Islet of Langerhans (tissue), 1 donor: ENCODE results near the gene NRXN3.
"Not testable (repeated sequence)": the region's sequence is repeated elsewhere in the genome, so short reads cannot be mapped to it uniquely, and the experiment has no call there.

Experiments
- FAIRE-seq: peaks from one replicate; lab custom pipeline; 2011; peaks lifted over from hg19 to GRCh38; lab: Jason Lieb, UNC

Gene NRXN3

DNA sequence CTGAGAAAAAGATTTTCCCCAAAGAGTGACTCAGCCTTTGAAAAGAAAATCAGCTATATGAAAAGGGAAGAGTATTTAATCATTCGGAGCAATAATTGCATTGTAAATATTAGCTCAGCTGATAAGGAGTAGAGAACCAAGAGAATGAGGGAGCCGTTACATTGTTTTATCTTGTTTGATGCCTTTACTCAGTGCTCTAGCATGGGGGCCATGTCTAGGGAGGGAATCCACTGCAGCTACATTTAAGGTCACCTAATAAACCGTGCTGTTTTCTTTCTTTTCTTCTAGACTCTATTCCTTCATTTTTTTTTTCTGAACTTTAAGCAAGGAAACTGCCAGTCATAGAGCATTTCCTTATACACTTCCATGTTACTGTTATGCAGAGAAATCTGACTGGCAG, 1594.2 kb downstream of the NRXN3 start:
- peak; percentile 21 for FAIRE-seq

DNA sequence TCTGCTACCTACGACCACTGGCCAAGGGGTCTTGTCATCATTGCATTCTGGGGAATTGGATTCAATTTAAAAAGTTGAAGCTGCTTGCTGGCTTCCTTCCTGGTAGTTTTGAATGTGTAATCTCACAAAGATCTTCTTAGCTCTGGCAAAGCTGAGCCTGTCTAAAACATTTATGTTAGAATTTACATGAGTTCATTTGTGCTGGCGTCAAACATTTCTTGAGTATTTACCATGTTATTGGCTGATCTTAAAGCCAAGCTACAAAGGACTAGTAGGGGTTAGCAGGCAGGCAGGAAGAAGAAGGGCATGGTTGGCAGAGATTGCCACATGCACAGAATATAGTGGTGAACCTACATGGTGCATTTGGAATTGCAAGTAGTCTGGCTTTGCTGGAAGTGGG, 1596.3 kb downstream of the NRXN3 start:
- FAIRE-seq: no peak

DNA sequence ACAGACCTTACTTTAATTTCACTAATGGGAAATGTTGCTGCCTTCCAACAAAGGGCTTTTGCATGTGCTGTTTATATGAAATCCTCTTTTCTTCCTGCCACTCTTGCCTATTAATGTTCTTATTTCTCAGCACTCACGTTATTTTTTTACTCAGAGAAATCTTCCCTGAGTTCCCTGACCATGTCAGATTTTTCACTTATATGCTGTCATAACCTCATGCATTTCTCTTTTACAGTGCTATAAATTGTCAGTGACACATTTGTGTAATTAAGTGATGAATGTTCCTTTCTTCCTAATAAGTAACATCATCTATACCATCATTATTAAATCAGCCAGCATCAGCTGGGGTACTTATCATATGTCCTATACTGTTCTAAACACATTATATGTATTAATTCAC, 1597.1 kb downstream of the NRXN3 start:
- FAIRE-seq: no peak

DNA sequence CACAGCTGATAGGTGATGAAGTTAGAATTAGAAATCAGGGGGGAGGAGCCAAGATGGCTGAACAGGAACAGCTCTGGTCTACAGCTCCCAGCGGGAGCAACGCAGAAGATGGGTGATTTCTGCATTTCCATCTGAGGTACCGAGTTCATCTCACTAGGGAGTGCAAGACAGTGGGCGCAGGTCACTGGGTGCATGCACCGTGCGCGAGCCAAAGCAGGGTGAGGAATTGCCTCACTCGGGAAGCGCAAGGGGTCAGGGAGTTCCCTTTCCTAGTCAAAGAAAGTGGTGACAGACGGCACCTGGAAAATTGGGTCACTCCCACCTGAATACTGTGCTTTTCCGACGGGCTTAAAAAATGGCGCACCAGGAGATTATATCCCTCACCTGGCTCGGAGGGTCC, 1597.5 kb downstream of the NRXN3 start:
- FAIRE-seq: not testable (repeated sequence)

DNA sequence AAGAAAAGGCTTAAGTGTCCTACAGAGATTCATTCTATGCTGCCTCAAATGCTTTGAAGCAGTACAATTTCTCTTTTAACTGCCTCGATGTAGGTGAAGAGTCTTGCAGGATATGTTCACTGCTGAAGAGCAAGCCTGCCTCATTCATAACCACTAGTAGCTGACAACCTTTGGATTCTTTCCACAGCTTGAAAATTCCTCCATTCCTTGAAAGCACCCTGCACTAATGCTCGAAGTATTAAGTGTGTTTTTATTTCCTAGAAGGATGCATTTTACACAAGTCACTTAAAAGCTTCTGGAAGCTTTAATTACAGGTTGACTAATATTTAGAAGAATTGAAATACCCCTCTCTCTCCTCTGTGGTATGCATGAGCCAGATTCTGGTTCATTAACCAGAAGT, 1611.7 kb downstream of the NRXN3 start:
- FAIRE-seq: no peak

DNA sequence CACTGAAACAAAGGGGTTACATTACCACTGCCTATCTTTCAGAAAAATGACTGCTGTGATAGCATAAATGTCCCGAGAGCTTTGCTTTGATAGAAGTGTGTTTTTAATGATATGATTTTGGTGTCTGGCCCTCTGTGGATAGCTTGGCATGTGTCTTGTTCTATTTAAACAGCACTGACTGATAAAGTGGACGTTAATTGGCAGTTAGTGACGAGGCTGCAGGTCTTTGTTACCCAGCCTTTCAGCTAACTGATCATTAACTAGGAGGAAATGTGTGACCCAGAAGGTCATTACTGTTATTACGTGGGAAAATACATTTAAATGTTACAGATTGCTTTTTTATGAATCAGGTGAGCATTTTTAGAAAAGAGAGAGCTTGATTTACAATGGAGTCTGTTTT, 1612.9 kb downstream of the NRXN3 start:
- no peak for FAIRE-seq

DNA sequence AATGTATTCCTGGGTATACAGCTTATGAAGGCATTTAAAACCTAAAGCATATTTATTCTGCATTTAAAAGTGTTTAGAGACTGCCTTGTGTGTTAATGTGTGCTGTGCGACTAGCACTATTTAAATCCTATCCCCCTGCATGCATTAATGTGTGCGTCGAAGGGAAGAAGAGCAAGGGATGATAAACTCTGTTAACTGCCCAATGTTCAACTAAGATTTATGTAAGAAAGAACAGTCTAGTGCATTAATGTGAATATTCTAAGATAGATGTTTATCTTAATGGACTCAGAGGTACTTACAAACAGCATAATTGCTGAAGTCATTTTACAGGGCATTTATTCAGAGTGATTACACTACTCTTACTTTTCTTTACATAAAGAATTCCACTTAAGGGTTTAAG, 1616.3 kb downstream of the NRXN3 start:
- no peak for FAIRE-seq

DNA sequence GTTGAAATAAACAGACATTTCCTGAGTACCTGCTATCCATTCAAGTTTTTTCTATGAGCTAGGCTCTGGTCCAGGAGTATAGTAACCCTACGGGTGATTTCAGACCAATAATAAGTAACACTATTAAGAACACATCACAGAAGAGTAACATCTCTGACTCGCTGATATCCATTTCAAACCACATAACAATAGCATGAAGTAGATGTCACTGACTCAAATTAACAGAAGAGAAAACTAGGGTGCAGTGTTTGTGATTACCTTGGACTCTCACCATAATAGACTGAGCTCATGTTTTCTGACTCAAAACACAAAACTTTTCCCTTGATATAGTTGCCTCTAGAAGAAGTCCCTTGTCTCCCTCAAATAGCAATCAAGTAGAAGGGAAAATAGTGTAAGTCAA, 1618.2 kb downstream of the NRXN3 start:
- FAIRE-seq: no peak

DNA sequence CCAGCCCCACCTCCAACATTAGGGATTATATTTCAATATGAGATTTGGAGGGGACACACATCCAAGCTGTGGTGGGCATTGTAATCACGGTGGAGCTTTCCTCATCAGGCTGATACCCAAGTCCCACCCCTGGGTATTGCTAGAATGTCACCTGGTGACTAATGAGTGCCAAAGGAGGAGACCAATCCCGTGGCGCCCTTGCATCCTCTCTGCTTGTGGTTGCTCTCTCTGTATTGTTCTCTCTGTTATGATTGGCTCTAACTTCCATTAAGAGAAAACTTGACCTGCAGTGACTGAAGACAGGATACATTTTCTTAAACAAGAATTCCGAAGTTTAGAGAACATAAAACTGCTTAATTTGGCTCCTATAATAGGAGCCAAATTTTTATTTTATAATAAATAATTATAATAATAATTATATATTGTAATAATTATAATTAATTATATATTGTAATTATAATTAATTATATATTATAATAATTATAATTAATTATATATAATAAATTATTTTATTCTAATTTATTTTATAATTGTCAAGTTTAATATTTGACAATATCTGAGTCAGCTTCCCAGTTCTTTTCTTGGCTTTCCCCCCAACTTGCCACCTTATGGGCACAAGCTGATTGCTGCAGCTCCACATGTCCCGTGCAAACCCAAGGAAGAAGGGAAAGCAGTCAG, 1621.0 kb downstream of the NRXN3 start:
- no peak for FAIRE-seq

DNA sequence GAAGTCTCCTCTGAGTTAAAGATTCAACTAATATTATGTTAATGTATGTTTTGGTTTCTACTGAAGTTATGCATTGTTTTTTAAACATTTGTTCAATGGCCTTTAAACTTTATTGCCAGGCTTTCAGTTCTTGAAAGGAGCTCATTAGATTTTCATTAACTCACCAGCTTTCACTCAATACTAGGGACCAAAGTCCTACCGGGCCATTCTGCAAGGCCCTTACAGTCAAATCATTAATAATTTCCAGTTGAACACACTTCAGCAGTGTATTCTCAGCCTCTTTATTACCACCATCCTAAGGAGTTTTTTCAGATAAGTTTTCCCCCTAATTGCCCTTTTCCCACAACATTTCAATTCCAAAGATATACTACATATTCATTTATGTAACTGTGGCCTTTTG, 1631.9 kb downstream of the NRXN3 start:
- FAIRE-seq: no peak

DNA sequence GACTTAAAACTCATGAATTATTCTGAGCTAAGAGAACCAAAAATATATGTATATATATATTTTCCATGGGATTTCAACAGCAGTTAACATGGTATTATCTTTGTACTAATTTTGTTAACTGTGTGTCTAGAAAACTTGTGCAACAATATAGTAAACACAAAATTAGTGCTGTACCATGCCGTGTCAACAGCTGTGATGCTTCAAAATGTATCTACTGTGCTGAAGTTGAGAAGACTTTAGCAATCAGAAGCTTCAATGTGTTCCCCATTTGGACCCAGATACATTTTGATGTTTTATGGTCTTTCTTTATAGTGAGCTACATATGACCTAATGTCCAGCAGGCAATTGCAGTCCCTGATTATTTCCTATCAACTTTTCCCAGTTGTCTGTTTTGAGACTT, 1635.5 kb downstream of the NRXN3 start:
- no peak for FAIRE-seq

DNA sequence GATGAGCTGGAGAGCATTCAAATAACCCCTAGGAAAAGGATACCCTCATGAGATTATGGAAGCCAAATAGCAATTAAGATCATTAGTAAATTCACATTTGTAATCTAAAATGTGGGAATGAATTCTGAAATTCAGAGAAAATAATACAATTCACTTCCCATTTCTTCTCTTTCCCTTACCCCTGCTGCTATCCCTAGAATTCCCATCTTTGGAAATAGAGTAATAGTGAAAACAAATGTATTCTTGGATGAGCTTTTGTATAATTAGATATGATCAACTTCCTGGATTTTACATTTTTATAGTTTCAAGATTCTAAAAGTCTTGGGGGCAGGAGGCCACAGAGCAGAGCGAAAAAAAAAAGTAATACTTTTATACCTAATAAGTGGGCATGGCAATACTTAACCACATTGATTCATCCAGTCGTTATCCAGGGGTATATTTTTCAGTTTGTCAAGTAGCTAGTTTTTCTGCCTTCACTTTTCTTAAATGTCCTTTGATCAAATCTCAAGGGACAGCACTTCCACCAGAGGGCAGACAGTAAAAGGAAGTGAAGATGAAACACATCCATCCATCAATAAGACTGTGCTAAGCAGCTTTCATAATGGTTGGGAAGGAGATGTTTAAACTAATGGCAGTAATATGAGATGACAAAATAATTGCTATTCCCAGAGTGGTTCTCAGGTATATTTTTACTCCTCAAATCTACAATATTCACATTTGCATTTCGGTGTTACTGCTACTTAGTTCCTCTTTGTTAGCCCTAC, 1639.9 kb downstream of the NRXN3 start:
- FAIRE-seq: no peak

DNA sequence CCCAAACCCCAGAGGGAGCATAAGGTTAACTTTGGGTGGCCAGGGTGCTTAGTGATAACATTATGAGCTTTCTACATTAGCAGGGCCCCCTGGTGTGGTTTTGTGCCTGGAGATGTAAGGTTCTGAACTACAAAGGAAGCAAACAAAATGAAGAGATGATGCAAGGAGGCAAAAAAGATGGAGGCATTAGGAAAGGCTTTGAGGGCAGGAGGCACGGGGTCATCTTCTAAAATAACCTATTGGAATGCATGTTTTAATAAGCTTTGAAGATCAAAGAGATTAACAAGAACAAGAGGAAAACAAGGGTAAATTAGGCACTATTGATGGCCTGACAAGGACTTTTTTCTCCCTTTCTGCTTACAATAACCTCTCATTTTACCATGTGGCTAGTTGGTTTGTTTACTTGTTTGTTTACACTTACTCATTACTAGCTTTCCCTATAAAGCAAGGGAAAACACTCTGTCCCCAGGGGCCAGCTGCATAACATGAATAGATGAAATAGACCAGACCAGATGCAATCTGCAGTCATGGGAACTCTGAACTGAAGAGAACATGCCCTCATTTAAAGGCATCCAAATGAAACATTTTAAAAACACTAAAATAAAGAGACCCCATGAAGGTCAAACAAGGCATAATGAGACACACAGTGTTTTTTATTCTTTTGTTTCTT, 1650.8 kb downstream of the NRXN3 start:
- FAIRE-seq: no peak

DNA sequence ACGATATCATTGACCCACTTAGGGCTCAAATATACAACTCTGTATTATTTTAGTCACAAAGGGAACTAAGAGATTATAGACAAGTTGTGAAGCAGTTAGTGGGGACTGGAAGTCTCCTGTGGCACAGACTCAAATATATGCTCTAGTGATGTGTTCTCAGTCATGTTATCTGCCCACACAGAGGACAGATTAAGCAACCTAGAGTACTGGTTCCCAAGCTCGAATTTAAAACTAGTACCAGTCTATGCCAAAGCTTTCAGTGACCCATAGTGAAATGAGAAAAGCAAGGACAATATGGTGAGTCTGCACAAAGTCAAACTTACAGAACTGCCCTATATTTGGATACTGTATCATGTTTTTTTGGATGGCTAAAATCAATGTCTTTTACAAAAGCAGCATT, 1651.9 kb downstream of the NRXN3 start:
- FAIRE-seq: no peak

DNA sequence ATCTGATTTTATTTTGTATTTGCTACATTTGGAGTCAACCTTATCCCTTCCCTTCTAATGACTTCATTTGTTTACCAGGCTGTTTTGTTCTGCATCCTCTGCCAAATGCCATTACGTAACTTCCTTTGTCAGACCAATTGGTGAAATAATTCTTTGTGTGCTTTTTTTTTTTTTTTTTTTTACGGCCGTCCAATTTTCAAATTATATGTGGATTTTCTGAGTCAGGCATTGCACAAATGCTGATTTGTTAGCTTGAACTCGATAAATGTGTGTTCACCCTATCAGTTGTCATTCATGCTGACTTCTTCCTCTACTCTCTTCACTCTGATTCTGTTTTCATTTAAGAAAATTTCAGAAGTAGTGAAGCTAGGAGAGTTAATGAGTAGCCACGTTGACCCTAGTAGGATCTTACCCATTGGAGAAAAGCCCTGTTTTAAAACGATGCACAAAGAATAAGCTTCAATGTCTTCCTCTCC, 1654.9 kb downstream of the NRXN3 start:
- no peak for FAIRE-seq

DNA sequence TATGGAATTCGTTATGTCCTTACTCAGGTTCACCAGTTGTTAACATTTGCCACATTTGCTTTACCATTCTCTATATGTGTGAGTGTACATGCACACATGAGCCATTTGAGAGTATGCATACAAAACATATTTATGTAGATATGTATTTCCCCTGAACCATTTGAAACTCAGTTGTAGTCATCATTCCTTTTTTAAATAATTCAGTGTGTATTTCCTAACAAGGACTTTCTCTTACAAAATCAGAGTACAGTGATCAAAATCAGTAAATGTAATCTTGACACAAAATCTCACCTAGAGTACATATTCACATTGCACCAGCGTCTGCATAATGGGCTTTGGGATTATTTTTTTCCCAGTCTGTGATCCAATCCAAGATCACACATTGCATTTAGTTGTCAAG, 1656.2 kb downstream of the NRXN3 start:
- FAIRE-seq: no peak

DNA sequence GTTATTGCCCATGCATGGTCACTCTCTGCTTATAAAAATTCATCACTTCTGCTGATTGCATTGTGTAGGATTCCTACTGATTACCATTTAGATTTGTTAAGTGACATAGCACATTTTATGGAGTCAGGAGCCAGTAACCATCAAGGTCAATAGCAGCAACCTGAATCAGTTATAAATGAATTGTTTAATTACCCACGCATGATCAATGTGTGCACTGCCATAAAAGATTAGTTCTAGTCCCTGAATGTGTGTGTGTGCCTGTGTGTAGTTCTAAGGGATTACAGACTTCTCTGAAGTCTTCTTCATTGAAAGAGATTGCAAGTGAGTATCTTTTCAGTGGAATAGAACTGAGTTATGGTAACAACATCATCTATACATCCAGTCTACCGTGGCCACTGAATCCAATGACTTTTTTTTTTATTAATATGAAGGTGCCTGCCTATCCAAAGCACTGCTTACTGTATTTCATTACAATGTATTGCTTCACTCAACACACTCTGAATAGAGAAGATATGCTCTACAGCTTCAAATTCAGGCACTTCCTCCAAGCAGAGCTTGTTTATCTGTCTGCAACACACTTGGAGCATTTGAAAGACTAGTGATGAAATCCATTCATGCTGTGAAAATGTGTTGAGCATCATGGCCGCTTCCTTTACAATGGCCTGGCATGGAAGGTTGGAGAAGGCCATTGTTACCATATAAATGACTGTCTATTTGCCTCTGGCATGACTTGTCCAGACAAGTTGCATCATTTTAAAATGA, 1659.4 kb downstream of the NRXN3 start:
- FAIRE-seq: no peak

DNA sequence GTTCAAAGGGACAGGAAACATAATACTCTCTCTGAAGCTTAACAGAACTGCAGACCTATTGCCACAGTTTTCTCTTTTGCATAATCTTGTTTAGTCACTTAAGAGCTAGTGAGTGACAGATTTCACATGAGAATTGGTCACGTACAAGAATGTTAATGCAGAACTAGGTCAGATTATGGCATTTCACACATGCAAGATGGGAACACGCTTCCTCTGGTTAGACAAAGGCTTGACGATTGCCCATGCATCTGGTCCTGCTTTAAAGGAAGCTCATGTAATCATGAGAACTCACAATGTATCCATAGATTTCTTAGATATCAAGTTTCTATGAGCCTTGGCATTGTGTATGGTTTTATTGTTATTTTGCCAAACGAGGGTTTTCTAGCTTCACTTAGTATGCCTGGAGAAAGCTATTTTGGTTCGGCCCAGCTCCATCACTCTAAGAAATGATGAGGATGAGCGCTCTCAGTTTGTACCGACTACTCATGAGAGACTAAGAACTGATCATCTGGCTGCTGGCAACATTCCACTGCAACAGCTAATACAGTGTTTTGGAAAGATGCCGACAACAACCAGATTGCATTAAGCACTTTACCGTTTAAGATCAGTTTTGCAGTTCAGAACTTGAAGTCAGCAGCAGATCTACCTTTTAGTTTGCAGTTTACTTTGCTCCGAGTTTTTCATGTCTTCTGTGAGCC, 1661.2 kb downstream of the NRXN3 start:
- FAIRE-seq: no peak

DNA sequence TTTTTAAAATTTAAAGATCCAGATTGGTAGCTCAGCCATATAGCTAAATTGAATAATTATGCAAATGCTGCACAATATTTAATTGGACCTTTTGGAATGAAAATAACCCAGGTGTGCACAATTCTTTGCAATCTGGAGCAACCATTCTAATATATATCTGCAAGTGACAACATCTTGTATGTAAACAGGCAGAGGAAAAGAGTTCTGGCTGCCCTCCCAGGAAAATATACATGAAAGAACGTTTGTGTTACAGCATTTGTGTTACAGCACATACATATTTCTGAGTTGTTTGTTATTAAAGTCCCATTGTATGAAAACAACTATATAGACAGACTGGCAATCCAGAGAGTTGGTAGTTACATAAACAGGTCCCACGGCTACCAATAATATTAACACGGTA, 1663.6 kb downstream of the NRXN3 start:
- FAIRE-seq: no peak

DNA sequence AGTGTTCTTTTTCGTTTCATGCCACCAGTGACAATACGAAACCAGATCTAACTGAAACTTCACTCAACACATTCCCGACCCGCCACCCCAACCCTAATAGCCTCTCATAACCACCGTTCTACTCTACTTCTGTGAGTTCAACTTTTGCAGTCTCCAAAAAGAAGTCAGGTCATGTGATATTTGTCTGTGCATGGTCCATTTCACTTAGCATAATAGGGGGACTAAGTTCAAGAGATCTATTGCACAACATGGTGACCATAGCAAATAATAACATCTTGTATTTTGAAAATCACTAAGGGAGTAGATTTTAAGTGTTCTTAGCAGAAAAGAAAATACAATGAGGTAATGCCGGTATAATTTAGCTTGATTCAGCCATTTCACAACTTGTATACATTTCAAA, 1664.7 kb downstream of the NRXN3 start:
- no peak for FAIRE-seq

DNA sequence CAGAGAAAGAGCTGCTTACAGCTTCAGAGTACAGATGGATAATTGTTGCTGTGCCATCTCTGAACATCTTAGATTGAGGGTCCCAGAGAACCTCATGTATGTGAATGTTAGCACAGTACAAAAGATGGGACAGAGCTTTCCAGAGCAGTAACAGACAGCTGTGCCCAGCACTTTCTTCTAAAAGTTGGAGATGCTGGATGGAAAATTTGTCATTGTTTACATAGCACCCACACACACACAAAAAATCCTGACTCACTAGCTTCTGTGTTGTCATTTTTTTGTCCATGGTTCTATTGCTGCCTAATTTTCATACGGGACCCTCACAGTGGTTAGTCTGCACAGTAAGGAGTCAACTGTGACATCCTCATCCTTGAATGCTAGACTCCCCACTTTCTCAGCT, 1666.4 kb downstream of the NRXN3 start:
- FAIRE-seq: no peak

DNA sequence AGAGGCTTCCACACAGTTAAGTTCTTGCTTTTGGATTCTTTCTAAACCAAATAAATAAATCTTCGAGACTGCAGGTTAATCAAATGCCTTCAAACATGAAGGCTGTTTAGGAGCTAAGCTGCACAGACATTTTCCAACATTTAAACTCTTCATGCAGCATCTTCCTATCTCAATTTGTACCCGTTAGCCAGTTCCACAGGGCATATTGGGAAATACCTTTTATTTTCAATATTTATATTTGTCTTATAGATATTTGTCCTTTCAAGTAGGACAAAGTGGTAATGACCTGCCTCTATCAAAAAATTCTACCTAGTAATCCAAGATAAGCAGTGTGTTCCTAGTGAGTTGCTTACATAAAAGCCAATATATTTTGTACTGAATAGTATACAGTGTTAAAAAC, 1667.5 kb downstream of the NRXN3 start:
- FAIRE-seq: no peak
